ENCODE data around the gene CMKLR1. TPM values are rescaled to one million over a fixed set of nuclear protein-coding genes. Genes with fewer than 3 reads are reported as not detected.

The CMKLR1 gene
- total RNA-seq, 2 experiments from 2014 or later = not detected

DNA sequence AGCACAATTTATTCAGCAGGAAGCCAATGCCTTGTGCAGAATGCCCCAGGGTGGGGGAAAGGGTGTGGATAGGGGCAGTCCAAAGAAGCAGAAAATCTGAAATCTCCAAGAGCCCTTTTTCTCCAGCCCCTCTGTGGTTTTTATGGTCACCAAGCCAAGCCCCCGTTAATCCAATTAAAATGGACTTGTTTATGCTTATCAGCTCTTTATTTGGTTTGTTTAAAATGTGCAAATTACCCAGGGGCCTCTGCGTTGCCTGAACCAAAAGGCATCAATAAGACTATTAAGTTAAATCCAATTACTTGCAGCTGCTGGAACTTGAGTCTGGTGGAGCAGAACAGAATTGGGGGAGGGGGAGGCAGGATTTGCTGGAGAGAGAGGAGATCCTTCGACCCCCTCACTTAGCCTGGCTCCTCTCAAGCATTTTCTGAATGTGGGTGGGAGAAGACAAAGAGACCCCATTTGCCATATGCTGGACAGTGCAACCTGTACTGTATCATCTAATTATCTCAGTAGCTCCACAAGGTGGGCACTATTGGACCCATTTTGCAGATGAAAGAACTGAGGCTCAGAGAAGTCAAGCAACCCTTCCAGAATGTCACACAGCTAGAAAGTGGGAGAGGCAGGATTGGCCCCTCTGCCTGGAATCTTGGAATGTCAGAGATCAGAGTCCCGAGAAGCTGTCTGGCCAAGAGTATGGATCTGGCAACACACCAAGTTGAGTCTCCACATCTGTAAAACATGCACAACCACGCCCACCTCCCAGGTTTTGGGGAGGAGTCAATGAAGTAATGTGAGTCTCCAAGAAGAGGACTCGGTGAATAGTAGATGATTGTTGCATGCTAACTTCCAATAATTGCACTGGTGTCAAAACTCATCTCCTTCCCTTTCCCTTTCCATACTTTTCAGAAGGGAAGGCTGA is 66.9 kb downstream of the CMKLR1 start:
- ChIA-PET CTCF (no interaction called here), POLR2A (no interaction called here)

DNA sequence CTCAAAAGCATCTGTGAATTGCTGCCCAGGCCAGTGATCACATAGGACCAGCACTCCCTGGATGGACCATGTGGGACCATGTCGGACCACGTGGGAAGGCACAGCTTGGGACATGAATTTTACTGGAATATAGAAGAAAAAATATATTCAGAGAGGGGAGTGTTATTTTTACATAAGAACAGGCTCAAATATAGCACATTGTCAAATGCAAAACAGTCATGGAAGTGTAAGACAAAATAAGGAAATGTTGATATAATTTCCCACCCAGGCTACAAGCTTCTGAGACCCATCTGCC is 68.3 kb downstream of the CMKLR1 start:
- CTCF ChIA-PET = no interaction called here
- POLR2A ChIA-PET = no interaction called here

GRCh38 chr12:108270035-108270848 is 68.9 kb downstream of the CMKLR1 start:
- ChIA-PET CTCF (no interaction called here), POLR2A (no interaction called here)

- POLR2A ChIA-PET = no interaction called here
- CTCF ChIA-PET = no interaction called here
Measured at GRCh38 chr12:108269224-108269623, 69.9 kb downstream of the CMKLR1 start.

DNA sequence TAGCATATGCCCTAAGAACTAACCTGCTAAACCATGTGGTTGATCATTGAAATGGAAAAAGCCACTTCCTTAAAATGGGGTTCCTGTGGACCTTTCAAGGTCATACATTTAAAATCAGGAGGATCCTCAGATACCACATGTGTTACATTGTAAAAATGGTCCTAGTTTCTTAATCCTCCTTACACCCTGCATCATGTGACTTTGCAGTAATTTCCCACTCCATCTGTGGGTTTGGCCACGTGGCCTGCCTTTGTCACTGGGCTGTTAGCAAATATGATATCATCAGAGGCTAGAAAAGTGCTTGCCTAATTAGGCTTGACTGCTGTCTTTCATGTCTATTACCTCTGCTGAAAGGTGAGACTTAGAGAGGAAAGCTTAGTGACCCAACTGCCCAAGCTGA is 70.7 kb downstream of the CMKLR1 start:
- ChIA-PET CTCF (no interaction called here), POLR2A (no interaction called here)

GRCh38 chr12:108267450-108267849 is 71.7 kb downstream of the CMKLR1 start:
- CTCF ChIA-PET = no interaction called here
- POLR2A ChIA-PET = no interaction called here

- ChIA-PET CTCF (no interaction called here), POLR2A (no interaction called here)
Measured at GRCh38 chr12:108266131-108266530, 73.0 kb downstream of the CMKLR1 start.

DNA sequence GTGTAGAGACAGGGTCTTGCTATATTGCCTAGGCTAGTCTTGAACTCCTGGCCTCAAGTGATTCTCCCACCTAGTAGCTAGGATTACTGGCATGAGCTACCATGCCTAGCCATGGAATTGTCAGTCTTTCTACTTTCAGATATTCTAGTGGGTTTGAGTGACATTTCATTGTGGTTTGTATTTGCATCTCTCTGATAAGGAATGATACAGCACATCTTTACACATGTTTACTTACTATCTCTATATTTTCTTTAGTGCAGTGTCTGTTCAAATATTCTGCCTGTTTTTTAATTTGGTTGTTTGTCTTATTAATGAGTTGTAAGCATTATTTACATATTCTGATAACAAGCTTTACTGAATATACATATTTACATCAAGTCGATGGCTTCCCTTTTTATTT is 73.6 kb downstream of the CMKLR1 start:
- ChIA-PET CTCF (no interaction called here), POLR2A (no interaction called here)

DNA sequence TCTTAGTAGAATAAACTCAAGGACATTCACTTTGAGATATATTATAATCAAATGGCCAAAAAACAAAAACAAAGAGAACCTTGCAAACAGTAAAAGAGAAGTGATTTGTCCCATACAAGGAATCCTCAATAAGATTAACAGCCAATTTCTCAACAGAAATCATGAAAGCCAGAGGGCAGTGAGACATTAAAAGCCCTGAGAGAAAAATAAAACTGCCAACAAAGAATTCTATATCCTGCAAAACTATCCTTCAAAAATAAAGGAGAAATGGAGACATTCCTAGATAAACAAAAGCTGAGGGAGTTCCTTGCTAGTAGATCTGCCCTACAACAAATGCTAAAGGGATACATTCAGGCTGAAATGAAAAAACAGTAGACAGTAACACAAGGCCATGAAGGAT is 78.1 kb downstream of the CMKLR1 start:
- CTCF ChIA-PET = no interaction called here
- POLR2A ChIA-PET = no interaction called here

- POLR2A ChIA-PET = no interaction called here
- CTCF ChIA-PET = no interaction called here
Measured at GRCh38 chr12:108260039-108260438, 79.1 kb downstream of the CMKLR1 start.

- ChIA-PET POLR2A (no interaction called here), CTCF (no interaction called here)
Measured at GRCh38 chr12:108257610-108258106, 81.5 kb downstream of the CMKLR1 start.

GRCh38 chr12:108257004-108257403 is 82.1 kb downstream of the CMKLR1 start:
- CTCF ChIA-PET = no interaction called here
- POLR2A ChIA-PET = no interaction called here

- ChIA-PET POLR2A (no interaction called here), CTCF (no interaction called here)
Measured at GRCh38 chr12:108255252-108255602, 83.9 kb downstream of the CMKLR1 start.

GRCh38 chr12:108254517-108255251 is 84.4 kb downstream of the CMKLR1 start:
- CTCF ChIA-PET = no interaction called here
- POLR2A ChIA-PET = no interaction called here

GRCh38 chr12:108254030-108254429 is 85.1 kb downstream of the CMKLR1 start:
- ChIA-PET POLR2A (no interaction called here), CTCF (no interaction called here)

- POLR2A ChIA-PET = no interaction called here
- CTCF ChIA-PET = no interaction called here
Measured at GRCh38 chr12:108253540-108253939, 85.6 kb downstream of the CMKLR1 start.

DNA sequence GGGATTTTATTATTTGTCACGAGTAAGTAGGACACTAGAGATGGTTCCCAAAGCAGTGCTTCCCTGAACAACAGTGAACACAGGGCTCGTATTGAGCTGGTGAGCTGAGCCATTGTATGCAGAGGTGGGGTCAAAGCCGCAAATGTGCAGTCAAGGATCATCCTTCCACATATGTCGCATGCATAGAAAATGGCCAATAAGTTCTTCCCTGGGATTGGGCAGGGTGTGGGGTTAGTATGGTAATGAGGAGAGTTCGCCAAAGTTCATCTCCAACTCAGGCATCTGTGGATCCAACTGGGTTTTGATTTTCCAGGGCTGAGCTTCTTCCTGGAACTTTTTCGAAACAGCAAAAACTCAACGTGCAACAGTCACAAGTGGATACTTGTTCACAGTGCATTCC is 86.6 kb downstream of the CMKLR1 start:
- ChIA-PET CTCF (no interaction called here), POLR2A (no interaction called here)

- CTCF ChIA-PET = no interaction called here
- POLR2A ChIA-PET = no interaction called here
Measured at GRCh38 chr12:108248011-108248410, 91.1 kb downstream of the CMKLR1 start.

DNA sequence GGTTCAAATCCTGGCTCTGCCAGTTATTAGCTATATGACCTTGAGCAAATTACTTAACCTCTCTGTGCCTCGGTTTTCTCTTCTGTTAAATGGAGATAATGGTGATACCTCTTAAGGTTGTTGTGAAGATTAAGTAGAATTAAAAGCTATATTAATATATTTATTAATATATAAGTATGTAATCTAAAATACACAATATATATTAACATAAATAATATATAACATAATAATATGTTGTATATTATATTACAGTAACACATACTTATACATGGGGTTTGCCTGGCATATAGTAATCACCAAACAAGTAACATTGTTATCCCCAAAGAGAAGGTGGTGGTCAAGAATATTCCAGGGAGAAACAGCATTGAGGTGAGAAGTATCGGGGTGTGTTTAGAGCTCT is 92.0 kb downstream of the CMKLR1 start:
- POLR2A ChIA-PET = no interaction called here
- CTCF ChIA-PET = no interaction called here

GRCh38 chr12:108241986-108242703 is 97.0 kb downstream of the CMKLR1 start:
- CTCF ChIA-PET = no interaction called here

More at GRCh38 chr12:108241986-108242703, 97.0 kb downstream of the CMKLR1 start:
- POLR2A ChIA-PET = no interaction called here
